OCI-LY1 (cell line): ENCODE data around the gene MRPL51.
"Not testable (repeated sequence)": the region's sequence is repeated elsewhere in the genome, so short reads cannot be mapped to it uniquely, and the experiment has no call there.

Experiments
- H2AFZ ChIP-seq: fragments of 200-600 bp; sonication (generic), shearing (Covaris generic); 2 replicates; pipeline ENCODE4 v1.6.0; 2014; ENCODE audit warnings: antibody characterized with exemption, mild to moderate bottlenecking, low read length
- H3F3A ChIP-seq: fragments of 200-600 bp; sonication (generic), shearing (Covaris generic); 2 replicates; pipeline ENCODE4 v1.6.0; 2014; ENCODE audit warnings: mild to moderate bottlenecking, antibody characterized with exemption, low read length, moderate library complexity; ENCODE audit not compliant: insufficient read depth
- H3K27ac ChIP-seq: fragments of 200-600 bp; sonication (generic); 2 replicates; pipeline ENCODE4 v1.5.1; 2014; ENCODE audit warnings: low read length, mixed run types, mild to moderate bottlenecking, low read depth; ENCODE audit not compliant: poor library complexity, severe bottlenecking
- H3K27me3 ChIP-seq: fragments of 200-600 bp; sonication (generic); 2 replicates; pipeline ENCODE4 v1.6.0; 2014; ENCODE audit warnings: antibody characterized with exemption, mild to moderate bottlenecking, low read length, moderate library complexity; ENCODE audit not compliant: insufficient read depth
- H3K36me3 ChIP-seq: fragments of 200-600 bp; sonication (generic); 2 replicates; pipeline ENCODE4 v1.6.1; 2014; ENCODE audit warnings: mild to moderate bottlenecking, antibody characterized with exemption, low read length, moderate library complexity, mixed read lengths; ENCODE audit not compliant: insufficient read depth
- H3K4me1 ChIP-seq: fragments of 200-600 bp; sonication (generic); 2 replicates; pipeline ENCODE4 v1.5.1; 2014; ENCODE audit warnings: mild to moderate bottlenecking, low read length, moderate library complexity; ENCODE audit not compliant: insufficient read depth, severe bottlenecking
- H3K4me2 ChIP-seq: fragments of 200-600 bp; sonication (generic), shearing (Covaris generic); 2 replicates; pipeline ENCODE4 v1.6.1; 2014; ENCODE audit warnings: low read length
- H3K4me3 ChIP-seq: fragments of 200-600 bp; sonication (generic); 2 replicates; pipeline ENCODE4 v1.5.1; 2014; ENCODE audit warnings: low read length, low read depth, mild to moderate bottlenecking, mixed read lengths; ENCODE audit not compliant: poor library complexity, severe bottlenecking
- H3K79me2 ChIP-seq: fragments of 200-600 bp; shearing (Covaris generic); 2 replicates; pipeline ENCODE4 v1.6.1; 2016; ENCODE audit warnings: mixed run types, low read length, mixed read lengths; ENCODE audit not compliant: insufficient read depth
- H3K9ac ChIP-seq: fragments of 200-600 bp; sonication (generic), shearing (Covaris generic); 2 replicates; pipeline ENCODE4 v1.6.1; 2014; ENCODE audit warnings: mild to moderate bottlenecking, low read length, mixed read lengths
- H3K9me2 ChIP-seq: fragments of 200-600 bp; sonication (generic), shearing (Covaris generic); 2 replicates; pipeline ENCODE4 v1.6.1; 2014; ENCODE audit warnings: low read depth, mild to moderate bottlenecking, low read length, mixed read lengths
- H3K9me3 ChIP-seq: fragments of 200-600 bp; shearing (Covaris generic); 2 replicates; pipeline ENCODE4 v1.6.1; 2014; ENCODE audit warnings: low read length, mixed read lengths
- H4K20me1 ChIP-seq: fragments of 200-600 bp; sonication (generic), shearing (Covaris generic); 2 replicates; pipeline ENCODE4 v1.6.0; 2016; ENCODE audit warnings: mild to moderate bottlenecking, low read length; ENCODE audit not compliant: insufficient read depth
- CTCF ChIP-seq: fragments of 200-600 bp; sonication (generic), shearing (Covaris generic); IDR thresholded peaks from 2 replicates; pipeline ENCODE4 v1.5.1; 2017; ENCODE audit warnings: mild to moderate bottlenecking, antibody characterized with exemption, low read length, moderate library complexity, mixed read lengths
- EZH2 ChIP-seq: fragments of 200-600 bp; sonication (generic), shearing (Covaris generic); IDR thresholded peaks from 2 replicates; pipeline ENCODE4 v1.8.0; 2017; ENCODE audit warnings: borderline replicate concordance, mixed run types, mild to moderate bottlenecking, antibody characterized with exemption, low read length, moderate library complexity, mixed read lengths

The MRPL51 gene

GRCh38 chr12:6508087-6508486 is 15.0 kb upstream of the MRPL51 start:
- H3K27ac ChIP-seq: no peak overlapping the region
- H3F3A ChIP-seq: no peaks in the 10 kb centered on the region
- no peak overlapping the region for H3K4me2 ChIP-seq
- no peak overlapping the region for H2AFZ ChIP-seq
- peaks cover 80% of the 10 kb centered on the region for H3K36me3 ChIP-seq
- no peak overlapping the region for H3K4me3 ChIP-seq
- H3K4me1 ChIP-seq: no peaks in the 10 kb centered on the region
- no peaks in the 10 kb centered on the region for H3K9me2 ChIP-seq
- peaks cover 20% of the 10 kb centered on the region for H3K79me2 ChIP-seq
- no peaks in the 10 kb centered on the region for H4K20me1 ChIP-seq
- no peaks in the 10 kb centered on the region for H3K27me3 ChIP-seq
- TF ChIP-seq EZH2: no peak
- TF ChIP-seq CTCF: no peak
- H3K9ac ChIP-seq: no peak overlapping the region
- H3K9me3 ChIP-seq: no peaks in the 10 kb centered on the region

- no peaks in the 10 kb centered on the region for H3K27me3 ChIP-seq
- H3K4me3 ChIP-seq: no peak overlapping the region
- no peaks in the 10 kb centered on the region for H3K9me2 ChIP-seq
- H3F3A ChIP-seq: no peaks in the 10 kb centered on the region
- H3K4me1 ChIP-seq: no peaks in the 10 kb centered on the region
- TF ChIP-seq CTCF (no peak), EZH2 (no peak)
- H3K79me2 ChIP-seq: peaks cover 24% of the 10 kb centered on the region
- H4K20me1 ChIP-seq: no peaks in the 10 kb centered on the region
- peaks cover 79% of the 10 kb centered on the region for H3K36me3 ChIP-seq
- H3K4me2 ChIP-seq: no peak overlapping the region
- no peak overlapping the region for H3K9ac ChIP-seq
- no peak overlapping the region for H3K27ac ChIP-seq
- H2AFZ ChIP-seq: no peak overlapping the region
- no peaks in the 10 kb centered on the region for H3K9me3 ChIP-seq
These were observed 14.3 kb upstream of the MRPL51 start for GRCh38 chr12:6507102-6507998.

- Histone ChIP-seq H3K27ac (no peak overlapping the region), H3K4me1 (peaks cover 17% of the 10 kb centered on the region), H4K20me1 (no peaks in the 10 kb centered on the region), H3K36me3 (peaks cover 93% of the 10 kb centered on the region), H3K4me2 (no peak overlapping the region), H3K79me2 (peaks cover 36% of the 10 kb centered on the region), H3K9me3 (no peaks in the 10 kb centered on the region), H3K4me3 (no peak overlapping the region), H2AFZ (no peak overlapping the region), H3K27me3 (no peaks in the 10 kb centered on the region), H3K9me2 (no peaks in the 10 kb centered on the region), H3F3A (no peaks in the 10 kb centered on the region), H3K9ac (no peak overlapping the region)
- no peak for TF ChIP-seq CTCF
- TF ChIP-seq EZH2: no peak
These were observed 7.4 kb upstream of the MRPL51 start for GRCh38 chr12:6500466-6500865.

GRCh38 chr12:6497291-6497690 is 4.2 kb upstream of the MRPL51 start:
- not testable (repeated sequence) for H3K4me2 ChIP-seq, H3K9me3 ChIP-seq, H3K4me3 ChIP-seq, H4K20me1 ChIP-seq, H3K9me2 ChIP-seq, H3K27ac ChIP-seq, H3K27me3 ChIP-seq, H3K9ac ChIP-seq, H3F3A ChIP-seq, H2AFZ ChIP-seq
- peaks cover 45% of the 10 kb centered on the region for H3K79me2 ChIP-seq
- peaks cover 72% of the 10 kb centered on the region for H3K36me3 ChIP-seq
- peaks cover 29% of the 10 kb centered on the region for H3K4me1 ChIP-seq
